CD4-positive, alpha-beta T cell (primary cell): ENCODE measurements around the gene APOC1. TPM values are rescaled to one million over a fixed set of nuclear protein-coding genes. Genes with fewer than 3 reads are reported as not detected.

Source experiments
- ATAC-seq: fragments of 200-7000 bp; cut with Tn5 transposase; one replicate; pipeline ENCODE4 v1.10.0; 2022; ENCODE audit warnings: mild to moderate bottlenecking; ENCODE audit not compliant: poor library complexity
- CTCF ChIA-PET: fragments of 350-600 bp; sonication (Branson Sonifier 250); formaldehyde crosslinking; loops from one replicate; lab custom pipeline; 2021; ENCODE audit warnings: antibody characterized with exemption, inconsistent platforms; lab: Charles Lee
- POLR2A ChIA-PET: fragments of 350-600 bp; sonication (Branson Sonifier 250); formaldehyde crosslinking; loops from one replicate; lab custom pipeline; 2021; ENCODE audit warnings: antibody characterized with exemption, inconsistent platforms; lab: Charles Lee
- DNase-seq, 14 experiments: peaks; one replicate each; pipeline ENCODE4 v3.0.0-alpha.2; 2013 to 2020; ENCODE audit warnings: mixed read lengths in 2 of 14
- H3K27ac ChIP-seq, 2 donors: one replicate each; pipeline versions ENCODE4 v1.5.1 to v1.7.0; 2013; ENCODE audit warnings: low read length in 2 of 2, low read depth in 1 of 2, mild to moderate bottlenecking in 1 of 2
- H3K27me3 ChIP-seq, 2 experiments: 1 replicate in 1 of 2; 2 replicates in 1 of 2; pipeline versions ENCODE4 v1.6.1 to v1.7.0; 2013; ENCODE audit warnings: low read length in 2 of 2, control low read depth in 1 of 2, mild to moderate bottlenecking in 1 of 2, moderate library complexity in 1 of 2; ENCODE audit not compliant: insufficient read depth in 2 of 2, control insufficient read depth in 1 of 2
- H3K36me3 ChIP-seq: one replicate; pipeline ENCODE4 v1.6.1; 2013; ENCODE audit warnings: low read length, control low read depth; ENCODE audit not compliant: insufficient read depth
- H3K4me1 ChIP-seq: one replicate; pipeline ENCODE4 v1.6.1; 2013; ENCODE audit warnings: low read length, control low read depth; ENCODE audit not compliant: insufficient read depth
- H3K4me3 ChIP-seq: one replicate; pipeline ENCODE4 v1.5.1; 2013; ENCODE audit warnings: mild to moderate bottlenecking, low read length, moderate library complexity
- H3K9me3 ChIP-seq, 2 experiments: 1 replicate in 1 of 2; 2 replicates in 1 of 2; pipeline versions ENCODE4 v1.6.1 to v1.7.0; 2013; ENCODE audit warnings: low read length in 2 of 2, mild to moderate bottlenecking in 2 of 2, control low read depth in 1 of 2, moderate library complexity in 1 of 2; ENCODE audit not compliant: control insufficient read depth in 1 of 2, insufficient read depth in 1 of 2
- H3K27ac Mint-ChIP-seq: one replicate; pipeline ENCODE4 v1.8.0; 2020; ENCODE audit warnings: mixed read lengths
- H3K27me3 Mint-ChIP-seq: one replicate; pipeline ENCODE4 v1.8.0; 2021; ENCODE audit warnings: mixed read lengths
- H3K36me3 Mint-ChIP-seq: one replicate; pipeline ENCODE4 v1.8.0; 2021; ENCODE audit warnings: low read depth, mixed read lengths
- H3K4me1 Mint-ChIP-seq: one replicate; pipeline ENCODE4 v1.8.0; 2021; ENCODE audit warnings: low read depth, mixed read lengths
- H3K4me3 Mint-ChIP-seq: one replicate; pipeline ENCODE4 v1.8.0; 2020; ENCODE audit warnings: mild to moderate bottlenecking, mixed read lengths
- H3K9me3 Mint-ChIP-seq: one replicate; pipeline ENCODE4 v1.8.0; 2020; ENCODE audit warnings: mixed read lengths
- CTCF ChIP-seq: fragments of 200-600 bp; IDR thresholded peaks from one replicate; pipeline ENCODE4 v1.8.0; 2022; ENCODE audit warnings: antibody characterized with exemption, mild to moderate bottlenecking
- intact Hi-C, 2 experiments: fragments of 100-400 bp; cut with DNase I in 1 of 2; cut with micrococcal nuclease in 1 of 2; formaldehyde crosslinking; loops; one replicate each; pipeline versions ENCODE4 v1.15.1 to v1.9.0; 2023 to 2025; cut with DNase I, micrococcal nuclease
- total RNA-seq, 174 experiments: library from RNA in 2 of 174; stranded (reverse) in 2 of 174; gene quantifications; one replicate each; pipeline ENCODE4 v1.2.3 and lab custom pipeline; 2021 to 2026

Gene APOC1
- total RNA-seq, 2 experiments from 2014 or later = not detected

GRCh38 chr19:44876930-44877535 is 37.4 kb upstream of the APOC1 start:
- Histone ChIP-seq H3K4me3 (no peak overlapping the region), H3K27ac (no peak overlapping the region), H3K27me3 (no peaks in the 10 kb centered on the region), H3K9me3 (no peaks in the 10 kb centered on the region), H3K4me1 (no peaks in the 10 kb centered on the region), H3K36me3 (no peaks in the 10 kb centered on the region)
- H3K27me3 Mint-ChIP-seq = no peaks in the 10 kb centered on the region
- no peak overlapping the region for H3K27ac Mint-ChIP-seq
- POLR2A ChIA-PET = no interaction called here
- DNase-seq = peak in 1 of 14 experiments; percentile 45
- no peaks in the 10 kb centered on the region for H3K9me3 Mint-ChIP-seq
- no peaks in the 10 kb centered on the region for H3K36me3 Mint-ChIP-seq
- CTCF ChIA-PET = no interaction called here
- peaks cover 10% of the 10 kb centered on the region for H3K4me1 Mint-ChIP-seq
- no peak for TF ChIP-seq CTCF
- ATAC-seq = no peak
- intact Hi-C loops = no loop called here
- no peak overlapping the region for H3K4me3 Mint-ChIP-seq

- Histone ChIP-seq H3K4me3 (no peak overlapping the region), H3K27me3 (no peaks in the 10 kb centered on the region), H3K36me3 (no peaks in the 10 kb centered on the region), H3K9me3 (no peaks in the 10 kb centered on the region), H3K27ac (no peak overlapping the region), H3K4me1 (no peaks in the 10 kb centered on the region)
- DNase-seq (no peak), ATAC-seq (no peak)
- Mint-ChIP-seq H3K9me3 (no peaks in the 10 kb centered on the region), H3K27ac (no peak overlapping the region), H3K36me3 (no peaks in the 10 kb centered on the region), H3K4me3 (no peak overlapping the region), H3K4me1 (peaks cover 10% of the 10 kb centered on the region), H3K27me3 (no peaks in the 10 kb centered on the region)
- TF ChIP-seq CTCF = no peak
- ChIA-PET CTCF (no interaction called here), POLR2A (no interaction called here)
- intact Hi-C loops = no loop called here
These were observed 36.1 kb upstream of the APOC1 start for GRCh38 chr19:44878120-44878865.

GRCh38 chr19:44879309-44880065 is 34.9 kb upstream of the APOC1 start:
- CTCF ChIA-PET = no interaction called here
- no peak overlapping the region for H3K27ac ChIP-seq

More at GRCh38 chr19:44879309-44880065, 34.9 kb upstream of the APOC1 start:
- no peaks in the 10 kb centered on the region for H3K9me3 ChIP-seq
- no peaks in the 10 kb centered on the region for H3K4me1 ChIP-seq
- no peaks in the 10 kb centered on the region for H3K27me3 ChIP-seq
- intact Hi-C loops = no loop called here
- ATAC-seq (no peak), DNase-seq (no peak)
- no peak for TF ChIP-seq CTCF
- H3K4me3 ChIP-seq = no peak overlapping the region
- no peaks in the 10 kb centered on the region for H3K36me3 ChIP-seq
- H3K4me3 Mint-ChIP-seq = no peak overlapping the region
- no peaks in the 10 kb centered on the region for H3K27me3 Mint-ChIP-seq
- peaks cover 10% of the 10 kb centered on the region for H3K4me1 Mint-ChIP-seq
- no peak overlapping the region for H3K27ac Mint-ChIP-seq
- H3K36me3 Mint-ChIP-seq = no peaks in the 10 kb centered on the region
- H3K9me3 Mint-ChIP-seq = no peaks in the 10 kb centered on the region
- POLR2A ChIA-PET = no interaction called here
